Memory B cell (primary cell): ENCODE data around the gene SUFU.

Experiments used
- ATAC-seq: fragments of 150-1000 bp; cut with Tn5 transposase; 2 replicates; pipeline ENCODE4 v1.10.0; 2021; ENCODE audit warnings: low read depth, mild to moderate bottlenecking, moderate library complexity
- DNase-seq, 2 donors: peaks; one replicate each; pipeline ENCODE4 v3.0.0; 2022; ENCODE audit warnings: low spot score in 2 of 2
- H3K27ac Mint-ChIP-seq: one replicate; pipeline ENCODE4 v1.8.0; 2022; ENCODE audit warnings: mild to moderate bottlenecking, moderate library complexity, mixed read lengths
- H3K27me3 Mint-ChIP-seq: one replicate; pipeline ENCODE4 v1.8.0; 2022; ENCODE audit warnings: mixed read lengths
- H3K36me3 Mint-ChIP-seq: one replicate; pipeline ENCODE4 v1.8.0; 2022; ENCODE audit warnings: mild to moderate bottlenecking, mixed read lengths
- H3K4me1 Mint-ChIP-seq: one replicate; pipeline ENCODE4 v1.8.0; 2022; ENCODE audit warnings: mixed read lengths
- H3K4me3 Mint-ChIP-seq: one replicate; pipeline ENCODE4 v1.8.0; 2022; ENCODE audit warnings: mild to moderate bottlenecking, moderate library complexity, mixed read lengths
- H3K9me3 Mint-ChIP-seq: one replicate; pipeline ENCODE4 v1.8.0; 2022; ENCODE audit warnings: mixed read lengths

The SUFU gene

DNA sequence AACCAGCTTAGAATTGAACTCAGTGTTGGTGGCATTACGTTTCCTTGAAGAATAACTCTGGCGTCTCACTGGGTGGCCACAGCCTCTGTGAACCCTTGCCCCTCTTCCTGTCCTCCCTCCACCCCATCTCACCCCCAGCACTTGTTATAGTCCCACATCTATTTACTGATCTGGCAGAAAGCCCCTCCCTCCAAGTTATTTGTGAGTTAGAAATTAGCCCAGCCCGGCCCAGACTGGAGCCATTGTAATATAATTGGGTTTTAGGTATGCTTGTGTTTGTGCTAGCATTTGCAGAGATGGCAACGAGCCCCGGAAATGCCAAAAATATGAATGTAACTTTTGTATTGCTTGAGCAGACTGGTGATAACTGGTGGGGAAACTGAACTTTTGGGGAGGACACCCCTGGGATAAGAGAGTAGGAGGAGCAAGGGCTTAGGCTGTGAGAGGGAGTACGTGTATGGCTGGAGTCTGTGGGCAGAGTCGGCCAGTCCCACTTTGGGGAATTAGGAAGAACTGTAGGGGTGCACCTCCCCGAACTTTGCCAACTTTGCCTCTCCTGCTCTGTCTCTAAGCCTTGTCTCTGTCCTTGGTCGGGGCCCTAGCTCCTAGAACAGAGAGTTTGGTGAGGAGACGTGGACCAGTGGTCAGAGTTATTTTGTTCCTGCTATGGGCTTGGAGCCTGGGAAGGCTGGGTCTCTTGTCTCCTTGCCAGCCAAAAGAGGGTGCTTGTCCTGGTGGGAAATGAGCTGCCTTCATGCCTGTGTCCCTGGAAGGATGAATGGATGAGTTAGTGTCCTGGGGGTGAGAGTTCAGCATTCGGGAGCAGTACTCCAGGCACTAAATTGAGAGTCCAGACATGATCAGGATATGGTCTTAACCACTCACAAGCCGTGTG, 121.2 kb downstream of the SUFU start:
- H3K4me3 Mint-ChIP-seq: no peak overlapping the region
- H3K27me3 Mint-ChIP-seq: no peaks in the 10 kb centered on the region

DNA sequence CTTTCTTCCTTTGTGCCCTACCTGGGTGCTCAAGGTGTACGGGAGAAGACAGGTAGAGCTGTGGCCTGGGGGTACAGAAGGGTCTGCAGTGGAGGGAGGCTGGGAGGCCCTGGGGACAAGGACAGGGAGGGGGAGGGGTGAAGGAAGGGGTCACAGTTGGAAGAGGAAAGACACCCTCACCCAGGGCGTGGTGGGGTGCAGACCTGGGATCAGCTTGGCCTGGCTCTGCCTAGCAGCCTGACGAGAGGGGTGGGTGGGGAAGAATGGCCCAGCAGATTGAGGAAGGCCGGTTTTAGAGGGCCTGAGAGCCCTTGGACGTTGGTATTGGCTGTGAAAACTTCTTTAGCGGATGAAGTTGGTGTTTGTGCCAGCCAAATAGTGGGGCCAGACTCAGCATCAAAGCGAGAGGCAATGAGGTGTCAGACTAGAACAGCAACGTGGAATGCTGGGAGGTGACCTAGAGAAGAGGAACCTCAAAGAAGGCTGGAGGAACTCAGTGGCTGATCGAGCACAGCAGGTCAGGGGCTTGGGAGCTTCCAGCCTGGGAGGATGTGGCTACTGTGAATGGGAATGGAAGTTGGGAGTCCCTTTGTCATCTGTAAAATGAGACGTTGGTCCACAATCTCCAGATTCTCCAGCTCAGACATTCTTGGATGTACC, 122.4 kb downstream of the SUFU start:
- Mint-ChIP-seq H3K9me3 (no peaks in the 10 kb centered on the region), H3K27ac (peak overlapping the region; percentile 58), H3K4me1 (peaks cover 11% of the 10 kb centered on the region), H3K27me3 (no peaks in the 10 kb centered on the region), H3K4me3 (no peak overlapping the region), H3K36me3 (peaks cover 9% of the 10 kb centered on the region)
- no peak for ATAC-seq
- DNase-seq: no peak

More for the DNA sequence above, 121.2 kb downstream of the SUFU start:
- peak overlapping the region; percentile 66 for H3K27ac Mint-ChIP-seq
- no peaks in the 10 kb centered on the region for H3K9me3 Mint-ChIP-seq
- ATAC-seq (no peak), DNase-seq (no peak)
- H3K4me1 Mint-ChIP-seq: peaks cover 9% of the 10 kb centered on the region
- H3K36me3 Mint-ChIP-seq: peaks cover 9% of the 10 kb centered on the region

DNA sequence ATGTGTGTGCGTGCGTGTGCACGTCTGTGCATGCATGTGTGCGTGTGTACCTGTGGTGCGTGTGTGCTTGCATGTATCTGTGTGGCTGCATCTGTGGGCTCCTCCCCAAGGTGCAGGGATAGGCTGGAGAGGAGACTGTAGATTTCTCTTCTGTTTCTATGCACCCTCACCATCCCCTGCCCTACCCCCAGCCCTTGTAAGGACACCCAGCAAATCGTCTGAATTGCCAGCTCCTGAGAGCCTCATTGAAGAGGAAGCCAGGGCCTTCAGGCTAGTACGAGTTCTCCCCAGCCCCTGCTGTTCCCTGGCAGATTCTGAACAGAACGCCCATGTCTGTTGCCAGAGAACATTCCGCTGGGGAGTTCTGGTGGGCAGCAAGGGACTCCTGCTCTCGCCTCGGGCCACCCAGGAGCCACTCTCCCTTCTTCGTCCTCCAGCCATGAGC, 123.5 kb downstream of the SUFU start:
- H3K27me3 Mint-ChIP-seq: no peaks in the 10 kb centered on the region
- ATAC-seq (no peak), DNase-seq (no peak)
- H3K4me1 Mint-ChIP-seq: peaks cover 12% of the 10 kb centered on the region
- H3K27ac Mint-ChIP-seq: no peak overlapping the region
- H3K9me3 Mint-ChIP-seq: no peaks in the 10 kb centered on the region
- peaks cover 12% of the 10 kb centered on the region for H3K36me3 Mint-ChIP-seq
- no peak overlapping the region for H3K4me3 Mint-ChIP-seq

DNA sequence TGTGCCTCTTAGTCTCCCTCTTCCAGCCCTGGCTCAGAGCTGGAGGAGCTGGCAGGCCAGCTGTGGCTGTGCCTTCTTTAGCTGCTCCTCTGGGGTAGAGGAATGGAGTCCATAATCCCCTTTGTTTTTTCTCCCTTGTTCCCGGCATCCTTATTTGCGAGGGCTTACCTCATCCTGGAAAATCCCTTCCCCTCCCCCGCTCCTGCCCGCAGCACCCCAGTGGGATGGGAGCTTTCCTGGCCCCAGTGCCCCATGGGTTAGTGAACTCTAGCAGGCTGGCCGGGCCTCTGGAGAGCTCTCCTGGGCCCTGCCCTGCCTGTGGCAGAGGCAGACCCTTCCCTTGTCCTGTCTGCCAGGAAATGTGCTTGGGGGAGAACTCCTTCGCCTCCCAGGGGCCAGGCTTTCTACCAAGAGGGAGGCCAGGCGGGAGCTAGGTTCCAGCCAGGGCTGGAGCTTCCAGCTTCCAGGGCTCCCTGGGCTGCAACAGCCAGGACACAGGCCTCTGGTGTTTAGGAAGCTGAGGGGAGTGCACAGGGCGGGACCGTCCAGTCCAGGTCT, 124.0 kb downstream of the SUFU start:
- peaks cover 16% of the 10 kb centered on the region for H3K4me1 Mint-ChIP-seq
- H3K36me3 Mint-ChIP-seq: peaks cover 12% of the 10 kb centered on the region
- DNase-seq: no peak
- H3K27ac Mint-ChIP-seq: no peak overlapping the region
- H3K4me3 Mint-ChIP-seq: no peak overlapping the region
- no peaks in the 10 kb centered on the region for H3K9me3 Mint-ChIP-seq
- ATAC-seq: no peak
- H3K27me3 Mint-ChIP-seq: no peaks in the 10 kb centered on the region

DNA sequence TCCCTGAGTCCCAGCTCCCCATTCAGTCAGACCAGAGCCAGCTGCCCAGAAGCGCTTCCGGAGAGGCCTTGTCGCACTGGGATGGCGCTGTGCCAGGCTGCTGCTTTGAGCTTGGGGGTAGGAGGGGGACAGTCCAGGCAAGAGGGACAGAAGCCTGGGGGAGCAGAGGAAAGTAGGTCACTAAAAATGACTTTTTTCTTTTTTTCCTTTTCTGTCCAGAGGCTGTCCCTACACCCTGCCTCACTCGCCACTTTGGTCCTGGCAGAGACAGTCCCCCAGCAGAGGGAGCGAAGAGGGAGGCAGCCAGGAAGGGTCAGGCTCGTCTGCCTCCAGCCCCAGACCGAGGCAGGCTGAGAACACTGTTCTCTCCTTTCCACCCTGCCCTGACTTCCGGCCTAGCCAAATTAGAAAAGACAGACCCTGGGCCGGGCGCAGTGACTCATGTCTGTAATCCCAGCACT, 124.7 kb downstream of the SUFU start:
- no peak overlapping the region for H3K27ac Mint-ChIP-seq
- H3K4me3 Mint-ChIP-seq: no peak overlapping the region
- DNase-seq (no peak), ATAC-seq (no peak)
- no peaks in the 10 kb centered on the region for H3K9me3 Mint-ChIP-seq
- no peaks in the 10 kb centered on the region for H3K27me3 Mint-ChIP-seq
- H3K4me1 Mint-ChIP-seq: peaks cover 16% of the 10 kb centered on the region
- H3K36me3 Mint-ChIP-seq: peaks cover 12% of the 10 kb centered on the region

DNA sequence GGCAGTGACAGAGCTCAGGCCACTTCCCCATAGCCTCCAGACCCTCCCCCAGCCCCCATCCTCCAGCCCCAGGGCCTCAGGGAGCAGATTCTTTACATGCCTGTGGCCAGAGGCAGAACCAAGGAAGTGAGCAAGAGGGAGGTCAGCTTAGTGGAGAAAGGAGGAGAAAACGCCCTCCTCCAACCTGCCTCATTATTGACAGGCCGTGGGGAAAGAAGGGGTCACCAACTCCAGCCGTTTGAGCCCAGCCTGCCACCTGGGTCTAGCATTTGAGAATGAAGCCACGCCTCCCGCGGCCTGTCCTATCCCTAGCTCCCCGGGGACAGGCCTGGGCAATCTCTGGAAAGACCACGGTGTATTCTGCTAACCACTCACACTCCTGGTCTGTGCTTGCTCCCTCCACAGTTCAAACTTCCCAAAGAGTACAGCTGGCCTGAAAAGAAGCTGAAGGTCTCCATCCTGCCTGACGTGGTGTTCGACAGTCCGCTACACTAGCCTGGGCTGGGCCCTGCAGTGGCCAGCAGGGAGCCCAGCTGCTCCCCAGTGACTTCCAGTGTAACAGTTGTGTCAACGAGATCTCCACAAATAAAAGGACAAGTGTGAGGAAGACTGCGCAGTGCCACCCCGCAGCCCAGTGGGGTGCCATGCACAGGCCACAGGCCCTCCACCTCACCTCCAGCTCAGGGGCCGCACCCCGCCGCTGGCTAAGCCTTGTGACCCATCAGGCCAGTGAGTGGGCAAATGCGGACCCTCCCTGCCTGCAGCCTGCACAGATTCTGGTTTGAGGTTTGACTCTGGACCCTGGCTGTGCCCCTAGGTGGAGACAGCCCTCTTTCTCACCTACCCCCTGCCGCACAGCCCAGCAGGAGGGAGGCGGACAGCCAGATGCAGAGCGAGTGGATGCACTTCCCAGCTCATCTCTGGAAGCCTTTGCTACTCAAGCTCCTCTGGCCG, 126.2 kb downstream of the SUFU start:
- DNase-seq (no peak), ATAC-seq (no peak)
- H3K27ac Mint-ChIP-seq: no peak overlapping the region

DNA sequence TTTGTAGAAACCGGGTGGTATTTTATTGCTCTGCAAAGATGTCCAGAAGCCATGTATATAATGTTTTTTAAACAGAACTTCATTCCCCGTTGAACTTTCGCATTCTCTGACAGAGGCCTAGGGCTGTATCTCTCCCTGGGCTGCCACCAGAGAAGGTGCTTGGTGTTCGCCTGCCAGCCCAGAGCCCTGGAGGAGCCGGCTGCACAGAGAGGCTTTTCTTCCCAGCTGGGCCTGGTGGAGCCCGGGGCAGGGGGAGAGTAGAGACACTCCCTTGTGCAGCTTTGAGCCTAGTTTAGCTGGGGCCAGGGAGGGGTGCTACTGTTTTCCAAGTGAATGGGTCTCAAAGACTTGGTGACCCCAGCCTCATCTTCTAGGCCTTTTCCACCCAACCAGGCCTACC, 126.9 kb downstream of the SUFU start:
- Mint-ChIP-seq H3K36me3 (peaks cover 10% of the 10 kb centered on the region), H3K27me3 (no peaks in the 10 kb centered on the region), H3K4me3 (no peak overlapping the region), H3K4me1 (peaks cover 15% of the 10 kb centered on the region), H3K27ac (no peak overlapping the region), H3K9me3 (no peaks in the 10 kb centered on the region)
- DNase-seq (no peak), ATAC-seq (no peak)

More for the DNA sequence above, 126.2 kb downstream of the SUFU start:
- Mint-ChIP-seq H3K4me1 (peaks cover 14% of the 10 kb centered on the region), H3K27me3 (no peaks in the 10 kb centered on the region), H3K9me3 (no peaks in the 10 kb centered on the region), H3K36me3 (peaks cover 11% of the 10 kb centered on the region), H3K4me3 (no peak overlapping the region)

DNA sequence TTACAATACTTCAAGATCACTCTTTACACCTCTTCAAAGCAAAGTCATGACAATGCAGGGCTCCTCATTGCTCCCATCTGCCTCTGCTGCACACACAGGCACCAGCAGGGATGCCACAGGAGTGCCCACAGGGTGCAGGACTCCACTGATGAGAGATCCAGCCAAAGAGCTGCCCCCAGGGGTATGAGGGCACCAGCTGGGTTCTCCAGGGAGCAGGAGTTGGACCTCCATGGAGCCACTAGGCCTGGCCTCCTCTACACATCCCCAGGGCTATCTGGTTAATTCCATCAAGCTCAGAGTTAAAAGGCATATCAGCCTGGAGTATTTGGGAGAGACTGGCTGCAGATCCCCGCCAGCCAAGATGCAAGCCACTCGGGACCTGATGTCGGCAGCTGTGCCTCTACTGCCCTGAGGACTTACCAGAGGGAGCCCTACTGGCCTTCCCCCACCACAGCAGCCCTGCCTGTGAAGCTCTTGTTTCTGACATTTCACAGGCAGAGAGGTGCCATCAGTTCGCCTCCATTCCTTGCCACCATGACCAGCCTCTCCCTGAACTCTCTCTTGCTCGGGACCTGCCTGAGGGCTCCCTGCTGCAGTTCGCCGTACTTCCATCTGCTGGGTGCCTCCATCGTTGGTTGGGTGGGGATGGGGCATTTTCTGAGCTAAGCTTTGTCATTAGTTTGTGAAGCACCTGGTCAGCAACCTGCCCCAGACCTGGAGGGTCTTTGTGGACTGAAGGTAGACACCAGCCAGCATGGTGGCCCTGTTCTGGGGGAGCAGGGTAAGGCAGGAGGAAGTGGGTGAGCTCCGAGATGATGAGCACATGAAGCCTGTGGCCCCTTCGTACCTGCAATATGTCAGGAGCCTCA, 128.0 kb downstream of the SUFU start:
- no peak for DNase-seq
- no peak for ATAC-seq
- Mint-ChIP-seq H3K4me1 (peaks cover 15% of the 10 kb centered on the region), H3K27me3 (no peaks in the 10 kb centered on the region), H3K9me3 (no peaks in the 10 kb centered on the region), H3K4me3 (no peak overlapping the region), H3K27ac (peak overlapping the region; percentile 18), H3K36me3 (peaks cover 9% of the 10 kb centered on the region)

DNA sequence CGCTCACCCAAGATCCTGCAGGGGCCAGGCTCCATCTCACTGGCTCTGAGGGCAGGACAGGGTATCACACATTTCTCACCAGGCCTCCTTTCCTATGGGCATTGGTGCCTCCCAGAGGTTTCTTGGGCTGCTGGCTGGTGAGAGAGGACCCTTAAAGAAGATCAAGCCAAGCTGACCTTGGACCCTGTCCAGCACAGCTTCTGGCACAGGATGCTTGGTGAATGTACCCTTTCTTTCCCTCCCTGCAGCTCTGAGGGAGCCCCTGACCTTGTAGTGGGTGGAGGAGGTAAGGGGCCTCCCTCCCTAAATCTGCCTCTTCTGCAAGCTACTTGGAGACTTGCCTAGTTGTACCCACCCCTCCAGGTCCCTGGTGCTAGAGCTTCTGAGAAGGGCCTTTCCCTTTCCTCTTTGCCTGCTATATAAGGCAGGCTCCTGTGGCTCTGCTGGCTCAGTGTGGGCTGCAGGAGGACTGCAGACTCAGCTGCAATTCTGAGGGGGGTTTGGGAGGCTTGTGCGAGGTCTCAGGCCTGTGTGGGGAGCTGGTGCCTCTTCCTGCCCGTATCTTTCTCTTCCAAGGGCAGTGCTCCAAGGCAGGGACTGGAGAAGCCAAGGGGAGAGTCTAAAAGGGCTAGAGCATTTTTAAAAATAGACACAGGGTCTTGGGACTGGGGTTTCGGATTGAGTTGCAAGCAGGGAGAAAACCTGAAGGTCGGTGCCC, 128.8 kb downstream of the SUFU start:
- ATAC-seq: no peak
- Mint-ChIP-seq H3K27me3 (no peaks in the 10 kb centered on the region), H3K9me3 (no peaks in the 10 kb centered on the region), H3K27ac (peak overlapping the region; percentile 18), H3K4me3 (no peak overlapping the region), H3K4me1 (peaks cover 15% of the 10 kb centered on the region), H3K36me3 (peaks cover 7% of the 10 kb centered on the region)
- no peak for DNase-seq

DNA sequence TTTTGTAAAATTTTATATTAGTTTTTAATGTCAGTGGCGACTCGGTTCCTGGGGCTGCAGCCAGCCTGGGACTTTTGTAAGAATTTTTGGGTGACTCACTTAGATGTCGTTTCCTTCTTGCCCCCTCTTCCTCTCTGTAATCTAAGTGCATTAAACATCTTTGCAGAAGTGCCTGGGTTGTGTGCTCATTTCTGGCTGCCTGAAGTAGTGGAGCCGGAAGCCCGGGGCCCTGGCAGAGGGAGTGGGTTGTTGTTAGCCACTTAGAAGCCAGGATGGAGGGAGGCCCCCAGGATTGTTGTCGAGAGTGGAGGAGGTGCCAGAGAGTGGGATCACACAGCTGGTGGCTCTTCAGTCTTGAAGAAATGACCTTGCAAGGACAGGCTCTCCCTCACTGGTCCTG, 129.5 kb downstream of the SUFU start:
- Mint-ChIP-seq H3K4me1 (peaks cover 15% of the 10 kb centered on the region), H3K36me3 (peaks cover 7% of the 10 kb centered on the region), H3K9me3 (no peaks in the 10 kb centered on the region), H3K4me3 (no peak overlapping the region), H3K27ac (no peak overlapping the region), H3K27me3 (no peaks in the 10 kb centered on the region)
- DNase-seq (no peak), ATAC-seq (no peak)

DNA sequence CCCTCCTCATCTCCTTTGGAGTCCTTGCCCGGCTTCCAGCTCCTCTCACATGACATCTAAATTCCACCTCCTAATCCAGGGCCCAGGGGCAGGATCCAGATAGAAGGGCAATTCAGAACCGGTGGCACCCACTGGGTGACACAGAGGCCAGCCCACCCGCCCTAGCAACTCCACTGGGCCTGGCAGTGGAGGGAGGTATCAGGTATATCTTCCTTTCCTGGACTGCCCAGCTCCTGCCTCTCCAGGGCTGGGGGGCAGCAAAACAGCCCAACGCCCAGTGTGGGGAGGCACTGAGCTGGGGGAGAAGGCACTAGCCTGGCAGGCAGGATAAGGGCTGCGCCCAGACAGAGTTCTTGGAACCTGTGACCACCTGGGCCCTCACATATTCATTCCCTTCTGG, 130.1 kb downstream of the SUFU start:
- H3K9me3 Mint-ChIP-seq: no peaks in the 10 kb centered on the region
- no peaks in the 10 kb centered on the region for H3K27me3 Mint-ChIP-seq
- peaks cover 15% of the 10 kb centered on the region for H3K4me1 Mint-ChIP-seq
- ATAC-seq (no peak), DNase-seq (no peak)
- H3K4me3 Mint-ChIP-seq: no peak overlapping the region
- peaks cover 7% of the 10 kb centered on the region for H3K36me3 Mint-ChIP-seq
- H3K27ac Mint-ChIP-seq: no peak overlapping the region

DNA sequence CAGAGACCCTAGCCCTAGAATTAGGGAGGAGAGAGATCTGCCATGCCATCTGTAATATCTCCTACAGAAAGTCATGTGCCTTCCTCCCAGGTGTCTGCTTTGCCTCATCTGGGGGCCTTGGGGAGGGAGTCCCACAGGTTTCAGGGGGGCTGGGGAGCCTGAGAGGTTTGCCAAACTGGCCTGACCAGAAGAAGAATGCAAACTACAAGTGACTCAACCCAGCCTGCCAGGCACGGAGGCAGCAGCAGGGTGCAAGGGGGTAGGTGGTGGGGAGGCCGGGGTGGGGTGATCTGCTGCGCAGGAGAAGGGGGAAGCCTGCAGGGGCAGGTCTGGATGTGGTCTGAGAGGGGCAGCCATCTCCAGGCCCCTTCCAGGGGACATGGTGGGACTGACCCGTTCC, 130.9 kb downstream of the SUFU start:
- Mint-ChIP-seq H3K4me3 (no peak overlapping the region), H3K9me3 (no peaks in the 10 kb centered on the region), H3K27me3 (no peaks in the 10 kb centered on the region), H3K27ac (peak overlapping the region; percentile 62), H3K4me1 (peaks cover 15% of the 10 kb centered on the region), H3K36me3 (peaks cover 7% of the 10 kb centered on the region)
- DNase-seq: no peak
- no peak for ATAC-seq
